ENCODE results near the gene CADPS2. TPM values are rescaled to one million over a fixed set of nuclear protein-coding genes. Genes with fewer than 3 reads are reported as not detected.

CADPS2 gene
- total and polyA plus RNA-seq, 2 donors (not counting 1 experiment from before 2014, with no cell fraction given) = not detected

- no peaks in the 10 kb centered on the region for H3K36me3 ChIP-seq (replicated peaks in 1 of 2; ENCODE audit: control extremely low read depth in 1 of 2, control insufficient read depth in 1 of 2, extremely low read depth in 1 of 2, insufficient read depth in 2 of 2, low read length in 1 of 2)
- no peaks in the 10 kb centered on the region for H3K79me2 ChIP-seq (ENCODE audit: control insufficient read depth, insufficient read depth, low read length)
- CTCF ChIA-PET = no interaction called here
- no peak overlapping the region for H2AFZ ChIP-seq (ENCODE audit: insufficient read depth, low read depth, low read length, poor library complexity, severe bottlenecking)
- intact Hi-C loops (cut with micrococcal nuclease) = no loop called here
- no peak overlapping the region for H3K4me2 ChIP-seq (replicated peaks; ENCODE audit: low read depth, low read length, poor library complexity, severe bottlenecking)
- H3K9me3 ChIP-seq (ENCODE audit: control extremely low read depth in 1 of 3, control insufficient read depth in 2 of 3, insufficient read depth in 1 of 3, low read length in 2 of 3) = peaks cover 0 to 5% (median 0%) of the 10 kb centered on the region in 3 donors
- ATAC-seq (ENCODE audit: low read depth) = no peak
- no peaks in the 10 kb centered on the region for H3K27me3 ChIP-seq (replicated peaks in 1 of 4; ENCODE audit: control extremely low read depth in 1 of 4, control insufficient read depth in 3 of 4, insufficient read depth in 4 of 4, low read length in 3 of 4)
- no peak overlapping the region for H3K4me3 ChIP-seq (ENCODE audit: control extremely low read depth in 1 of 5, extremely low read depth in 1 of 5, insufficient read depth in 1 of 5, low read depth in 2 of 5, low read length in 4 of 5)
- no peaks in the 10 kb centered on the region for H3K27me3 Mint-ChIP-seq
- H3K27ac ChIP-seq (ENCODE audit: low read length in 2 of 2) = no peak overlapping the region
- peaks cover 3% of the 10 kb centered on the region for H3K9me3 Mint-ChIP-seq (ENCODE audit: insufficient read depth)
- no peaks in the 10 kb centered on the region for H3K4me1 ChIP-seq (ENCODE audit: control insufficient read depth in 2 of 2, insufficient read depth in 2 of 2, low read length in 2 of 2)
- TF ChIP-seq EZH2 (IDR thresholded peaks at IDR 0.05; ENCODE audit: borderline replicate concordance, insufficient read depth, low read depth, low read length, poor library complexity, severe bottlenecking) (no peak), CTCF (IDR thresholded peaks at IDR 0.05) (no peak)
- DNase-seq = no peak
- POLR2A ChIA-PET = no interaction called here
- no peaks in the 10 kb centered on the region for H4K20me1 ChIP-seq (ENCODE audit: control insufficient read depth, insufficient read depth, low read length, poor library complexity, severe bottlenecking)
- H3K9ac ChIP-seq (ENCODE audit: low read length) = no peak overlapping the region
- H3K4me3 Mint-ChIP-seq = no peak overlapping the region
- H3K4me1 Mint-ChIP-seq = no peaks in the 10 kb centered on the region
- WGBS (ENCODE audit: insufficient coverage) = 69% methylated on average over 1 of the region's 1 CpG
- no peak overlapping the region for H3K27ac Mint-ChIP-seq
Observed at GRCh38 chr7:122643250-122643649, 243.0 kb downstream of the CADPS2 start.

- Histone ChIP-seq H3K4me1 (ENCODE audit: control insufficient read depth in 2 of 2, insufficient read depth in 2 of 2, low read length in 2 of 2) (no peaks in the 10 kb centered on the region), H3K9ac (ENCODE audit: low read length) (no peak overlapping the region), H3K79me2 (ENCODE audit: control insufficient read depth, insufficient read depth, low read length) (no peaks in the 10 kb centered on the region), H3K36me3 (replicated peaks in 1 of 2; ENCODE audit: control extremely low read depth in 1 of 2, control insufficient read depth in 1 of 2, extremely low read depth in 1 of 2, insufficient read depth in 2 of 2, low read length in 1 of 2) (no peaks in the 10 kb centered on the region), H3K4me2 (replicated peaks; ENCODE audit: low read depth, low read length, poor library complexity, severe bottlenecking) (no peak overlapping the region), H2AFZ (ENCODE audit: insufficient read depth, low read depth, low read length, poor library complexity, severe bottlenecking) (no peak overlapping the region), H3K9me3 (ENCODE audit: control extremely low read depth in 1 of 3, control insufficient read depth in 2 of 3, insufficient read depth in 1 of 3, low read length in 2 of 3) (peaks cover 0 to 8% (median 0%) of the 10 kb centered on the region in 3 donors), H3K4me3 (ENCODE audit: control extremely low read depth in 1 of 5, extremely low read depth in 1 of 5, insufficient read depth in 1 of 5, low read depth in 2 of 5, low read length in 4 of 5) (no peak overlapping the region), H3K27me3 (replicated peaks in 1 of 4; ENCODE audit: control extremely low read depth in 1 of 4, control insufficient read depth in 3 of 4, insufficient read depth in 4 of 4, low read length in 3 of 4) (no peaks in the 10 kb centered on the region), H3K27ac (ENCODE audit: low read length in 2 of 2) (no peak overlapping the region), H4K20me1 (ENCODE audit: control insufficient read depth, insufficient read depth, low read length, poor library complexity, severe bottlenecking) (no peaks in the 10 kb centered on the region)
- no peaks in the 10 kb centered on the region for H3K4me1 Mint-ChIP-seq
- no peak for ATAC-seq (ENCODE audit: low read depth)
- H3K27me3 Mint-ChIP-seq = no peaks in the 10 kb centered on the region
- CTCF ChIA-PET = no interaction called here
- POLR2A ChIA-PET = no interaction called here
- no peak overlapping the region for H3K4me3 Mint-ChIP-seq
- H3K9me3 Mint-ChIP-seq (ENCODE audit: insufficient read depth) = peaks cover 7% of the 10 kb centered on the region
- no peak for DNase-seq
- intact Hi-C loops (cut with micrococcal nuclease) = no loop called here
- WGBS (ENCODE audit: insufficient coverage) = 62% methylated on average over 2 of the region's 2 CpGs
- H3K27ac Mint-ChIP-seq = no peak overlapping the region
- TF ChIP-seq EZH2 (IDR thresholded peaks at IDR 0.05; ENCODE audit: borderline replicate concordance, insufficient read depth, low read depth, low read length, poor library complexity, severe bottlenecking) (no peak), CTCF (IDR thresholded peaks at IDR 0.05) (no peak)
Observed at GRCh38 chr7:122638459-122638858, 247.8 kb downstream of the CADPS2 start.
